HT-29 (cell line): Measurements from ENCODE around the gene RERG. TPM values are rescaled to one million over a fixed set of nuclear protein-coding genes. Genes with fewer than 3 reads are reported as not detected.
A peak's percentile ranks its signal among the peaks of the same experiment; 100 is the strongest.

Experiments
- DNase-seq: peaks from one replicate; pipeline ENCODE4 v3.0.0-alpha.2; 2015; ENCODE audit warnings: low spot score
- total RNA-seq: library from RNA; depleted of rRNA; stranded (reverse); fragments of >200 nt; shearing (Covaris generic); gene quantifications from 2 replicates; pipeline ENCODE4 v1.2.3, GENCODE V29; 2014

The RERG gene
- total RNA-seq, 1 experiment from 2014 or later, result not detected

DNA sequence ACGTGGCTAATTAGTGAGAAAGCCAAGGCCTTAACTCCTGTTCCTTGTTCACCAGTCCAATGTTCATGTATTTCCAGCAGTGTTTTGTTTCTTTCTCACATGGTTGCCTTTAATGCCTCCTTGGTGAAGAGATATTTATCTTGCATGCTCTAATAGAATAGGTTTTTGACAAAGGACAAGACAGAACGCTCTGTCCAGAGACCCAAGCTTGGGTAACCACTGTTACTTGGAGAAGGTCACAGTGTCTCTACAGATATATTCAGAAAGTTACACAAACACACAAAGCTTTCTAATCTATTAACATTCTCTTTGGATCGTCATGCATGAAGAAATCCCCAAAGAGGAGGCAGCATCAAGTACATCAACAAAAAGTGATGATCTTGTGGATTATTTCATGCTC, 33.1 kb downstream of the RERG start:
- no peak for DNase-seq

DNA sequence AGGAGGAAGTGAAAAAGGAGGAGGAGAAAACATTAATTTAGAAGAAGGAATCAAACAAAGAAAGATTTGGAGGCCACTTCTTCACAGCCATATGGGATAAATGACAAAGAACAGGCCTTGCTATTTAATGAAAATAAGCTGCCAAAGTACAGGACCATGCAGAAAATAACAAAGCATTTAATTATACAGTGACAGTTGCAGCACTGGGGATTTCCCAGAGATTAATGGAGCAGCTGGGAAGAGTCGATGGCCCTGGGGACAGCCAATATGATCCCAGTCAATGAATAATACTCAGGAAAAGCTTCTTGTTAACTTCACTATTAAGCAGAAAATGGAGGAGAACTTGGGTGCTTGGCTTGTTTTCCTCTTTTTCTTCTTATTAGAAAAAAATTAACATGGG, 34.6 kb downstream of the RERG start:
- DNase-seq, result no peak

- DNase-seq, result no peak
These were observed 36.7 kb downstream of the RERG start for GRCh38 chr12:15184484-15184883.

DNA sequence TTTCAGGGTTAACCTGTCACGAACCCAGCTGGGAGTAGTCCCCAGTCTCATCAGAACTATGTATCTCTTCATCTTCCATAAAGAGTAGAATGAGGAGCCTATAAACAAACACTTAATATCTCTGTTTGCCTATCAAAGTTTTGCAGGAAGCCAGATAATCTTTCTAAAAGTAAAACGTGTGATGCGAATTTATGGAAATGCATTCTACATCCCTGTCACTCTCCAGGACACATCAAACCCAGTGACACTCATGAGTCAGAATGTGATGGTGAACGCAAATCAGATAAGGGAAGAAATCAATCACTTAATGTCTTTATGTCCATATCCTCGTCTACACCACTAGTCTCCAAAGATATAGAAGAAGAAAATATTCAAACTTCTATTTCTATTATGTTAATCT, 37.4 kb downstream of the RERG start:
- no peak for DNase-seq

DNA sequence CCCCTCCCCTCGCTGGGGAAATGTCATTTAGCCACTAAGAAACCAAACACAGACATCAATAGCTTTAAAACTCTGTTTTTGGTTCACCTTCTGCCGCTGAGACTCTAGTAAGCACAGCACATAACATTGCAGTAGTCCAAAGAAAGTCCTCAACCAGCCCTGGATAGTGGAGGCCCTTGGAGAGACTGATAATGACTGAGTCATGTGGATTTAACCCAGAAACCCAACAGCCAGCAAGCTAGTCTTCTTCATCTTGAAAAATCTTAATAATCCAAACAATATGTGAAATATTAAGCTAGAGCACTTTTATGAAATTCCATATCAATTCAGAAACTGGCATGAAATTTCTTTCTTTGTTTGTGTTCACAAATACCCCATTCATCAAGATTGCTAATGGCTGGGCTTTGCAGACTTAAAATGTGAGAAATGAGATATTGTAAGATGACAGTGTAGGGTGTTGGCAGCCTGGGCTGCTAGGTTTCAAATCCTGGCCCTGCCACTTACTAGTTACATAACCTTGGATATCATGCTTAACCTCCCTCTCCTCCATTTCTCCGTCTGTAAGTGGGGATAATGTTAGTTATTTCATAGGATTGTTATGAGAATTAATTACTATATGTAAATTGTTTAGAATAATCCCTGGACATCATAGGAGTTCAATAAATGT, 40.1 kb downstream of the RERG start:
- DNase-seq, result no peak

GRCh38 chr12:15180325-15180724, 40.9 kb downstream of the RERG start:
- no peak for DNase-seq

GRCh38 chr12:15179672-15180071, 41.5 kb downstream of the RERG start:
- no peak for DNase-seq

DNA sequence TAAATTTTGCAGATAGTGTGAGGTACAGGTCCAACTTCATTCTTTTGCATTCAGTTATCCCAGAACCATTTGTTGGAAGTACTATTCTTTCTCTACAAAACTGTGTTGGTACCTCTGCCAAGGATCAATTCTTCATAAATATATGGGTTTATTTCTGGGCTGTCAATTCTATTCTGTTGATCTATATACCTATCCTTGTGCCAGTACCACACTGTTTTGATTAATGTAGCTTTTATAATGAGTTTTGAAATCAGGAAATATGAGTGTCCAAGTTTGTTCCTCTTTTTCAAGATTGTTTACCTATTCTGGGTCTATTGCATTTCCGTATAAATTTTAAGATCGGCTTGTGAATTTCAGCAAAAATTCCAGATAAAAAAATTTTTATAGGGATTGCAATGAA, 48.1 kb downstream of the RERG start:
- no peak for DNase-seq

DNA sequence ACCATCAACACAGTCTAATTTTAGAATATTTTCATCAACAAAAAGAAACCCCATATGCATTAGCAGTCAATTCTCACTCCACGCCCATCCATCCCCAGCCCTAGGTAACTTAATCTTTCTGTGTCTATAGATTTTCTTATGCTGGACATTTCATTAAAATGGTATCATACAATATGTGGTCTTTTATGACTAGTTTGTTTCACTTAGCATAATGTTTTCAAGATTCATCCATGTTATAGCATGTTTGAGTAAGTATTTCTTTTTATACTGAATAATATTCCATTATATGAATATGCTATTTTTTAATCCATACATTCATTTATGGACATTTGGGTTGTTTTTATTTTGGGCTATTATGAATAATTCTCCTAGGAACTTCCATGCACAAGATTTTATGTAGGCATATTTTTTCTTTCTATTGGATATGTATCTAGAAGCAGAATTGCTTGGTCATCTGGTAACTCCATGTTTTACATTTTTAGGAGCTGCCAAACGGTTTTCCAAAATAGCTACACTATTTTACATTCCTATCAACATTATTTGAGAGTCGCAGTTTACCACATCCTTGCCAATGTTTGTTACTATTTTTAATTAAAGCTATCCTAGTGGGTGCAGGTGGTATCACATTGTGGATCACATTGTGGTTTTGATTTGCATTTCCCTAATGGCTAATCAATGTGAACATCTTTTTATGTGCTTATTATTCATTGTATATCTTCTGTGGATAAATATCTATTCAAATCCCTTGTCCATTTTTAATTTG, 49.0 kb downstream of the RERG start:
- DNase-seq, result no peak

DNA sequence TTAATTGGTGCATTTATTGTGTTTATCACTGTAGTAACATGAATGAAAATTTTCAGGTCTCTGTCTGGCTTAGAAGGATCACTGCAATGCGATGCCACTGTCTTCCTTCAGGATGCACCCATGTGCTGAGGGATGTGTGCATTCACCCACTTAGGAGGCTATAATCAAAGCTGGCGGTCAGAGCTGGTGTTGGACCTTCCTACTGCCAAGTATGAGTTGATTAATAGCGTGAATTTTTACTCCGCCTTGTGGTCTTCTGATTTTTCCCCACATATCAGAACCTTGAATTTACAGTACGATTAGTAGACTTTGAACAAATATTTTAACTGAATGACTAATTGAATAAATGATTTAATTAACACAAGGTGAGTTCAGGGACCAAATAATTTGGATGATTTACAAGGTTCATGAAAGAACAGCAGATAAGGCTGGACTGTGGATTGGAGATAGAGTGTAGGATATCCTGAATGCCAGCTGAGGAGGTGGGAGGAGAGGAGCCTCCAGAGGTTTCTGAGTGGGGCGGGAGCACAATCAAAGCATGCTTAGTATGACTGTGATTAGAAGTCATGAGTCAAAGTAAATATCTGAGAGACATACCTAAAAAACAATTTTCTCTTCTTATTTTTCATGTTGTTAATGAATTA, 50.1 kb downstream of the RERG start:
- peak; percentile 71 for DNase-seq

- no peak for DNase-seq
These were observed 53.1 kb downstream of the RERG start for GRCh38 chr12:15168026-15168678.

GRCh38 chr12:15165012-15165659, 56.1 kb downstream of the RERG start:
- DNase-seq, result no peak

DNA sequence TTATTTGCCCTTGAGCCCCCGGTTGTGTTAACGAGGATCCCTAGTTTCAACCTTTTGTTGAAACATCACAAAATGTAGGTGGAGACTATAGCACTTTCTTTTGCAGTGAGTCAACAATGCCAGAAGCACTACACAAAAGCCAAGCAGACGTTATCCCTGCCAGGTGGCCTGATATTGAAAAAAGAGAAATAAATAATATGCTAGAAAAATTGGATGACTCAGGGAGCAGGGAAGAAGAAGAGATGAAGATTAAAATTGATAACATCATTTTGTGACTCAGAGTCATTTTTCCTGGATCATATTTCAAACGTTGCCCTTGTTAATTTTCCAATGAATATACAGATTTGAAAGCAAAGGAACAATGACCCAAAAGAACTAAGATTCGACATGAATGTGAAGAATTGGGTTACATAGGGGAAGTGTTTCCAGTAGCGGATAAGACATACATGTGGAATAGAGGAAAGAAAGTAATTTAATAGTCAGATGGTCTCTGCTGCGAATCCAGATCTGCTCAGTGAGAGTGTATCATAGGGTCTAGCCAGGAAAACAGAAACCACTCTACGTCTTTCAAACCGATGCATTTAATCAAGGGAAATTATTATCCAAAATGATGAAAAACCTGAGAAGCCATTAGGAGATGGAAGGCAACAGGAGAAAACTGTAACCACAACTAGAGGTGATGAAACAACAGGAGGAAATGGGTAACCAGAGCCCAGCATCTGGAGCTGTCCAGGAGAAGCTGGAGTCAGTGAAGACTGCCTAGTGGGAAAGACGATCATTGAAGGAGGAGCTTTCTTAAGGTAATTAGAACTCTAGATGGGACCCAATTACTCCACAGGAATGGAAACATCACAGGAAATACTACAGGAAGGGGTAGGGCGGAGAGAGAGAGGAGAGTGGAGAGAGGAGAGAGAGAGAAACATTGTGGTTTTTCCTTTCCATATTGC, 57.9 kb downstream of the RERG start:
- DNase-seq, result peak; percentile 29

GRCh38 chr12:15158083-15158482, 63.1 kb downstream of the RERG start:
- no peak for DNase-seq

GRCh38 chr12:15157269-15157671, 63.9 kb downstream of the RERG start:
- DNase-seq, result no peak

DNA sequence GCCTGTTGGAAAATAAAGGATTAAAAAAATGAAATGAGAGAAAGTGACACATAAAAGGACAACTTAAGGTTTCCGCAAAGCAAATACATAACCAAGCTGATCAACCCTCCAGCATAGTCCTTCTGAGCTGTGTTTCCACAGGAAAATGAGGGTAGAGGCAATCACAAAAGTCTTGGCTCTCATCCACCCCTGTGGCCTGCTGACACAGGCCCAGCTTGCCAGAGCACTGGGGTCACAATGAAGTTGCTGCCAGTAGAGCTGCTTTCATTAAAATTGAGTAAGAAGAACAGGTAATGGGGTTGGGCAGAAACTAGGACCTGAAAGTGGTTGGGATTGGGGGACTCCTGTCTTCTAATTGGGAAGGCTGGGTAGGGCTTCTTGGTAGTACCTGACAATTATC, 65.9 kb downstream of the RERG start:
- no peak for DNase-seq

- no peak for DNase-seq
These were observed 67.1 kb downstream of the RERG start for GRCh38 chr12:15154103-15154502.

DNA sequence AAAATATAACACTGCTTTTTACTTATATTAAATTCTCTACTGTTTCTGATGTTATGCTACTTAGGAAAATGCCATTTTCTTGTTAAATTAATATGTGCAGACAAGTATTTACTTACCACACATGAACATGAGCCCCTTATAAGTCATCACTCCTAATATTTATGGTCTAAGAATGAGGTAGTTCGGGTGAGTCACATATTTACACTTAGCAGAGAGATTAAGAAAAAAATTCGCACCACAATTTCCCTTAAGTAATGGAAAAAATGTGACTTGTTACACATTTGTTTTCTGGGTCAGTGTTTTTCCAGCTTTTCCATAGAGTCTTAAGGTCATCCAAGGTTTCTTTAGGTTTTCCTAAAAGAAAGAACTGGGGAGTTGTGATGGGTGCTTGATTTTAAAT, 68.3 kb downstream of the RERG start:
- peak; percentile 41 for DNase-seq

DNA sequence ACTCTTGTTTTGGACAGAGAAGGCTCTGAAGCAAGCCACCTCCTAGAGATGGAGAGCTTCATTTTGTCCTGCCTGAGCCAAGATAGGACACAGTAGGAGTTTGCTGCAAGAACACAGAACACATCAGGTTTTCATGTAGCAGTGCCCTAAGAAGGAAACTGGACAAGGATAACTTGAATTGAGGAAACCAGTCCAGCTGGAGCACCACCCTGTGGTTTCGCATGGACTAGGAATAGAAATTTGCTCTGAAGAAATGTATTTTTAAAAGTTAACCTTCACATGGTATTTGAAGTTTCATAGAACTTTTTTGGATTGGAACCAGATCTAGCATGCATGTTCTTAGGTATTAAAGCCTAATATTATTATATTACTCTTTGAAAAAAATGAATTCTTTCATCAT, 68.8 kb downstream of the RERG start:
- DNase-seq, result peak; percentile 74
